Tibial artery (tissue), 4 donors: ENCODE results near the gene ANAPC4.
A peak's percentile ranks its signal among the peaks of the same experiment; 100 is the strongest.

Experiments used
- DNase-seq, 2 donors: peaks; one replicate each; pipeline ENCODE4 v3.0.0-alpha.2; 2019
- H3K27ac ChIP-seq, 2 donors: fragments of 200-600 bp; sonication (generic) in 1 of 2; 1 replicate in 1 of 2; 2 replicates in 1 of 2; pipeline ENCODE4 v1.5.1; 2018 to 2019; ENCODE audit warnings: mild to moderate bottlenecking in 1 of 2
- H3K27me3 ChIP-seq, 2 donors: fragments of 200-600 bp; sonication (generic) in 1 of 2; one replicate each; pipeline versions ENCODE4 v1.5.1 to v1.6.0; 2016 to 2019
- H3K36me3 ChIP-seq, 3 donors: fragments of 200-600 bp; sonication (generic) in 2 of 3; one replicate each; pipeline ENCODE4 v1.5.1; 2016 to 2019; ENCODE audit warnings: mild to moderate bottlenecking in 2 of 3
- H3K4me1 ChIP-seq, 4 donors: fragments of 200-600 bp; sonication (generic) in 2 of 4; 1 replicate in 3 of 4; 2 replicates in 1 of 4; pipeline ENCODE4 v1.5.1; 2016 to 2019
- H3K4me3 ChIP-seq, 2 donors: fragments of 200-600 bp; sonication (generic) in 1 of 2; 1 replicate in 1 of 2; 2 replicates in 1 of 2; pipeline ENCODE4 v1.5.1; 2018 to 2019; ENCODE audit warnings: mild to moderate bottlenecking in 2 of 2
- H3K9me3 ChIP-seq, 3 donors: fragments of 200-600 bp; sonication (generic) in 1 of 3; one replicate each; pipeline ENCODE4 v1.5.1; 2016 to 2019
- CTCF ChIP-seq, 2 experiments: fragments of 200-600 bp in 1 of 2; fragments of 450-650 bp in 1 of 2; IDR thresholded peaks; one replicate each; pipeline ENCODE4 v1.5.1; 2017 to 2019; ENCODE audit warnings: antibody characterized with exemption in 2 of 2, mild to moderate bottlenecking in 1 of 2, moderate library complexity in 1 of 2
- intact Hi-C: fragments of 100-400 bp; cut with DNase I; formaldehyde crosslinking; loops from one replicate; pipeline ENCODE4 v1.15.0; 2023; ENCODE audit warnings: low total_unique reads

ANAPC4 gene

GRCh38 chr4:25356068-25356467 is 21.0 kb upstream of the ANAPC4 start:
- Histone ChIP-seq H3K27ac (no peak overlapping the region), H3K9me3 (no peaks in the 10 kb centered on the region), H3K4me1 (no peaks in the 10 kb centered on the region), H3K4me3 (no peak overlapping the region), H3K27me3 (no peaks in the 10 kb centered on the region), H3K36me3 (peaks cover 7 to 24% (median 16%) of the 10 kb centered on the region in 3 donors)
- DNase-seq, result no peak
- intact Hi-C loops, result no loop called here
- no peak for TF ChIP-seq CTCF (IDR thresholded peaks at IDR 0.05)

DNA sequence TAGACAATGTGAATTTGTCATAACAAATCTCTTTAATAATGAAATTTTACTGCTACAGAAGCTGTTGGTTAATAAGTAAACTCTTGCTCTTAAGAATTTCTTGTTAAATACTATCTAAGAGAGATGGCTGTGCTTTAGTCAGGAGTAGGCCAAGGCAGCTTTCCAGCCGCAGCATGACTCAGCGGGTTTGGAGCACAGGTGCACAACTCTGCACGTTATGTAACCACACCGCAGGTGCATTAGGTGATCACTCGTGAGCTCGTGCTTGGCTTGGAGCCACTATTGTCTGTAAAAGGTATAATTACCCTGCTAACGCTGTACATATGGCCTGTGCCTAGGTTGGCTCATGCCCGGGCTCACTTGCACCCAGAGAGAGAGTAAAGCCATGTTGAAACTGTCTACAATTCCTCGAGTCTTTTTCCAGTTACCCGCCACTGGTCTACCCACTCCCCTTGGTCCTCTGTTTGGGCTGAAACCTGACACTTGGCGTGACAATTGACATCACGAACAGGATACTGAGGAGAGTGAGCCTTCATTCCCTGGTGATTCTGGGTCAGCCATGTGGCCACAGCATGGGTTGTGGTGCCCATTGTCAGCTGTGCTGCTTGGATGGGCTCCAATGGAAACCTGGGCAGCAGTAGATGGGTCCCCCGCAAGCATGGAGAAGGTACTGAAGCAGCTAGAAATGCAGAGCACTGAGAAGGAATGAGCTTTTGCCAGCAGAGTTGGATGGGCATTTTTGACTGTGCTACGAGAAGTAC is 18.4 kb upstream of the ANAPC4 start:
- Histone ChIP-seq H3K27ac (no peak overlapping the region), H3K27me3 (no peaks in the 10 kb centered on the region), H3K9me3 (no peaks in the 10 kb centered on the region), H3K4me1 (no peaks in the 10 kb centered on the region), H3K36me3 (peaks cover 0 to 29% (median 18%) of the 10 kb centered on the region in 3 donors), H3K4me3 (no peak overlapping the region)
- DNase-seq, result no peak
- TF ChIP-seq CTCF (IDR thresholded peaks at IDR 0.05), result no peak
- intact Hi-C loops, result no loop called here

DNA sequence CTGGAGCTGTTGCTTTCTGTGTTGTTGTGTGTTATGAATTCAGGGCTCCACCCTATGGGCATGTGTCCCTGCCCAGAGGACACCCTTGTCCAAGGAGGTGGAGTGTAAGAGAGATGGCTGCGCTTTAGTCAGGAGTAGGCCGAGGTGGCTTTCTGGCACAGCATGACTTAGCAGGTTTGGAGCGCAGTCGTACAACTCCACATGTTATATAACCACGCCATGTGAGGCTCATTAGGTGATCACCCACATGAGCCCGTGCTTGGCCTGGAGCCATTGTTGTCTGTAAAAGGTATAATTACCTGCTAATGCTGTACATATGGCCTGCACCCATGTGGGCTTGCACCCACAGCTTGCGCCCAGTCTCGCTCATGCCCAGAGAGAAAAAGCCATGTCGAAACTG is 15.8 kb upstream of the ANAPC4 start:
- Histone ChIP-seq H3K27me3 (no peaks in the 10 kb centered on the region), H3K9me3 (no peaks in the 10 kb centered on the region), H3K27ac (no peak overlapping the region), H3K36me3 (peaks cover 0 to 36% (median 25%) of the 10 kb centered on the region in 3 donors), H3K4me1 (no peaks in the 10 kb centered on the region), H3K4me3 (no peak overlapping the region)
- no peak for TF ChIP-seq CTCF (IDR thresholded peaks at IDR 0.05)
- no peak for DNase-seq
- intact Hi-C loops, result no loop called here

DNA sequence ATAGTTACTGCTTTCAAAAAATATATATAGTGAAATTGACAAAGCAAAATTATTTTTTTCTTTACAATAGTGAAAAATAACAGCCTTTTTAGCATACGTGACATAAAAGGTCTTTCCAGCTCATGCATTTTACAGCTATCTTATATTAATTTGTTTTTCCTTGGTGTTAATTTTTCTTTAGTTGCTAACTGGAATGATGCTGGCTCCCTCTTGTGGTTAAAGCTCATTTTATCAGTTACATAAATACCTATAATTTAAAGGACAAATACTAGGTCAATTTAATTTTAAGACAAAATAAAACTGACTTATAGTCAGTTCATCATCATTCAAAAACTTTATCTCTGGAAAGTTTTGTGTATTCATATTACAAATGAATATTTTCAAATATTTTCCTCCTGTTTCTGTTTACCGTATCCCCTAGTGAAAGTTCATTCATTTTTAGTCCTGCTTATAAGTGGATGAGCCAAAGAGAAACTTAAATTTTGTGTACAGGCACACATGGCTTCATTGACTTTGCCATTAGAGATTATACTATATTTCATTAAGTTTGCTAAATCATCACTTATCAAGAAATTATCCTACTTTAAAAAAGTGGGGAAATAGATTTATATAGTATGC is 9.9 kb upstream of the ANAPC4 start:
- peak in 1 of 2 experiments; percentile 36 for TF ChIP-seq CTCF (IDR thresholded peaks at IDR 0.05)
- Histone ChIP-seq H3K9me3 (no peaks in the 10 kb centered on the region), H3K36me3 (peaks cover 0 to 23% (median 21%) of the 10 kb centered on the region in 3 donors), H3K4me3 (no peak overlapping the region), H3K27me3 (no peaks in the 10 kb centered on the region), H3K4me1 (no peaks in the 10 kb centered on the region), H3K27ac (no peak overlapping the region)
- no peak for DNase-seq
- intact Hi-C loops, result no loop called here

GRCh38 chr4:25367877-25368276 is 9.2 kb upstream of the ANAPC4 start:
- H3K27me3 ChIP-seq, result no peaks in the 10 kb centered on the region
- DNase-seq, result no peak
- no peak overlapping the region for H3K27ac ChIP-seq
- intact Hi-C loops, result no loop called here
- H3K4me1 ChIP-seq, result no peaks in the 10 kb centered on the region
- no peaks in the 10 kb centered on the region for H3K9me3 ChIP-seq
- no peak overlapping the region for H3K4me3 ChIP-seq
- H3K36me3 ChIP-seq, result peaks cover 0 to 19% (median 16%) of the 10 kb centered on the region in 3 donors
- no peak for TF ChIP-seq CTCF (IDR thresholded peaks at IDR 0.05)
